PC-9 (cell line): ENCODE measurements around the gene NUDT6.

Experiments
- EZH2 ChIP-seq: fragments of 200-600 bp; sonication (generic); IDR thresholded peaks from 2 replicates; pipeline ENCODE4 v1.8.0; 2017; ENCODE audit warnings: antibody characterized with exemption, low read depth
- TF ChIP-seq, protein P1 (sequence below): fragments of 200-600 bp; sonication (generic); conservative IDR thresholded peaks from 2 replicates; pipeline ENCODE4 v1.6.1; 2017; ENCODE audit warnings: mixed run types, antibody characterized with exemption, mild to moderate bottlenecking, moderate library complexity

DNA sequence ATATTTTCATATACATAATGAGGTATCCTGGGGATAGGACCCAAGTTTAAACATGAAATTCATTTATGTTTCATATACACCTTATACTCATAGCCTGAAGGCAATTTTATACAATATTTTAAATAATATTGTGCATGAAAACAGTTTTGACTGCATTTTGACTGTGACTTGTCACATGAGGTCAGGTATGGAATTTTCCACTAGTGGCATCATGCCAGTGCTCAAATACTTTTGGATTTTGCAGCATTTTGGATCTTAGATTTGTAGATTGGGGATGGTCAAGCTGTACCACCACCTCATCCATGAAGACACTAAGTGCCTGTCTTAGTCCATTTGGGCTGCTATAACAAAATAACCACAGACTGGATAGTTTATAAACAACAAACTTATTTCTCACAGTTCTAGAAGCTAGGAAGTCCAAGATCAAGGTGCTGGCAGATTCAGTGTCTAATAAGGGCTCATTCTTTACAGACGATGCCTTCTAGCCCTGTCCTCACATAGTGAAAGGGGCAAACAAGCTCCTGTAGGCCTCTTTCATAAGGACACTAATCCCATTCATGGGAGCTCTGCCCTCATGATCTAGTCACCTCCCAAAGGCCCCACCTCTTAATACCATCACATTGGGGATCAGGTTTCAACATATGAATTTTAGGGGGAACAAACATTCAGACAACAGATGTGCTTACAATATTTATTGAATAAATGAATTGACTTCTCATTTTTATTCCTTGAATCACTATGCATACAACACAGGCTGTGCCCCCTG, 9.4 kb downstream of the NUDT6 start:
- no peak for TF ChIP-seq EZH2
- TF ChIP-seq, protein P1, sequence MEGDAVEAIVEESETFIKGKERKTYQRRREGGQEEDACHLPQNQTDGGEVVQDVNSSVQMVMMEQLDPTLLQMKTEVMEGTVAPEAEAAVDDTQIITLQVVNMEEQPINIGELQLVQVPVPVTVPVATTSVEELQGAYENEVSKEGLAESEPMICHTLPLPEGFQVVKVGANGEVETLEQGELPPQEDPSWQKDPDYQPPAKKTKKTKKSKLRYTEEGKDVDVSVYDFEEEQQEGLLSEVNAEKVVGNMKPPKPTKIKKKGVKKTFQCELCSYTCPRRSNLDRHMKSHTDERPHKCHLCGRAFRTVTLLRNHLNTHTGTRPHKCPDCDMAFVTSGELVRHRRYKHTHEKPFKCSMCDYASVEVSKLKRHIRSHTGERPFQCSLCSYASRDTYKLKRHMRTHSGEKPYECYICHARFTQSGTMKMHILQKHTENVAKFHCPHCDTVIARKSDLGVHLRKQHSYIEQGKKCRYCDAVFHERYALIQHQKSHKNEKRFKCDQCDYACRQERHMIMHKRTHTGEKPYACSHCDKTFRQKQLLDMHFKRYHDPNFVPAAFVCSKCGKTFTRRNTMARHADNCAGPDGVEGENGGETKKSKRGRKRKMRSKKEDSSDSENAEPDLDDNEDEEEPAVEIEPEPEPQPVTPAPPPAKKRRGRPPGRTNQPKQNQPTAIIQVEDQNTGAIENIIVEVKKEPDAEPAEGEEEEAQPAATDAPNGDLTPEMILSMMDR = no peak
